Skeletal muscle cell (primary cell): ENCODE results near the gene MRGPRD.

ENCODE experiments used
- DNase-seq: peaks from one replicate; pipeline ENCODE4 v3.0.0-alpha.2; 2010; ENCODE audit warnings: low read depth
- H3K4me3 ChIP-seq: 2 replicates; pipeline ENCODE4 v1.5.1; 2011; ENCODE audit warnings: low read depth, mild to moderate bottlenecking, control low read depth, low read length, moderate library complexity

Gene MRGPRD

GRCh38 chr11:68936676-68937620 lies 43.8 kb downstream of the MRGPRD start:
- DNase-seq: no peak
- H3K4me3 ChIP-seq: no peak overlapping the region

- no peak for DNase-seq
- no peak overlapping the region for H3K4me3 ChIP-seq
Measured at GRCh38 chr11:68936358-68936636, 44.5 kb downstream of the MRGPRD start.

GRCh38 chr11:68935516-68936357 lies 45.0 kb downstream of the MRGPRD start:
- no peak overlapping the region for H3K4me3 ChIP-seq
- DNase-seq: no peak

- H3K4me3 ChIP-seq: no peak overlapping the region
Measured at GRCh38 chr11:68935066-68935465, 45.7 kb downstream of the MRGPRD start.

DNA sequence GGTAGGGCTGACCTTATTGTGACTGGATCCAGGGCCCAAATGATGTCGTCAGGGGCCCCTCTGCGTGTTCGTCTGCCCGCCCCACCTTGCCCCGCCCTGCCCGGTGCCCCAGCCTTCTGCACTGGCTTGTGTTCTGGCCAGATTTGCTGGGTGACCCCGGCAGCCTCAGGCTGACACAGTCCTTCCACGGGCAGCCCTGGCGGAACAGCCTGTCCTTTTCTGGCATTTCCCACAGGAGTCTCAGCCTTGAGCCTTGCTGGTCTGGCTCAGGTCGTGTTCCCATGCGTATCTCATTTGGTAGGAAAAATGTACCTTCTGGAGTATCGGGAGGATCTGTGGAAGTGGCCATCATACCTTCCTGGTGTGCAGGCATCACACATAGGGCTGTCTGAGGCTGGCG lies 46.1 kb downstream of the MRGPRD start:
- DNase-seq: no peak

More at GRCh38 chr11:68935066-68935465, 45.7 kb downstream of the MRGPRD start:
- DNase-seq: no peak

GRCh38 chr11:68934321-68934645 lies 46.5 kb downstream of the MRGPRD start:
- no peak overlapping the region for H3K4me3 ChIP-seq
- no peak for DNase-seq

More for the DNA sequence above, 46.1 kb downstream of the MRGPRD start:
- no peak overlapping the region for H3K4me3 ChIP-seq

DNA sequence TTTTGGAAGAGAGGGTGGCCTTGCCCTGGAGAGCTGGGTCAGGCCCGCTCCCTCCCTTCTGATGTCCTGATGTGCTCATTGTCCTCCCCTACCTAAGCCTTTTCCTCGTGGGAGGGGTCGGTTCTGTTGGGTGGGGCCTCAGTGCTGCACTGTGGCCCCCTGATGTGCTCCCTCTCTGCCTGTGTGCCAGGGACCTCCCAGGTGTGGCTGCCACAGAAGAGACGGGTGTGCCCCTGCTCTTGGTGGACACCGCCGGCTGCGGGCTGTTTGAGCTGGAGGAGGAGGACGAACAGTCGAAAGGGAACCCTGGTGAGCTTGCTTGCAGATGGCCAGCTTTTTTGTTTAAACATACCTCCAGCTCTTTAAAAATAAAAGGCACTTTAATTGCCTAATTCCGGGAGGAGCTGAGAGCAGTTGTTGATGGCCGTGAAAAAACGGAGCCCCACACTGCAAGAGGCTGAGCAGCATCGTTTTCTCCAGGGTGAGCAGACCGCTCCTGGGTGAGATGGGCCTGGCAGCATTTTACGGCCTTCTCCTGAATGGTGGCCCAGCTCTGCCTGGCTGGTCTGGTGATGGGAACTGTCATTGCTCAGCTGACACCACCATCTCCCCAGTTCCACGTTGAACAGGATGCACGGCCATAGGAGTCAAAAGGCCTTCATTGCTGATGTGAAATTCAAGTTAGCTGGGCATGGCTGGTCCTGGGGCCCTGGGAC lies 47.0 kb downstream of the MRGPRD start:
- DNase-seq: no peak
- H3K4me3 ChIP-seq: no peak overlapping the region

- H3K4me3 ChIP-seq: no peak overlapping the region
- DNase-seq: no peak
Measured at GRCh38 chr11:68932933-68933577, 47.7 kb downstream of the MRGPRD start.

- DNase-seq: no peak
- H3K4me3 ChIP-seq: no peak overlapping the region
Measured at GRCh38 chr11:68932358-68932757, 48.4 kb downstream of the MRGPRD start.

- no peak for DNase-seq
- H3K4me3 ChIP-seq: no peak overlapping the region
Measured at GRCh38 chr11:68931911-68932310, 48.9 kb downstream of the MRGPRD start.

GRCh38 chr11:68930991-68931855 lies 49.6 kb downstream of the MRGPRD start:
- no peak for DNase-seq
- no peak overlapping the region for H3K4me3 ChIP-seq
